ENCODE results near the gene MLEC. TPM values are rescaled to one million over a fixed set of nuclear protein-coding genes. Genes with fewer than 3 reads are reported as not detected.

MLEC gene
- total and polyA plus RNA-seq, 9 of the 15 experiments (the other 6 are each of a cell fraction or from before 2014, with no cell fraction given) = 18.5 to 108 (median 57.8) TPM

- TF ChIP-seq AFF4 (CRISPR knock-in tag; IDR thresholded peaks at IDR 0.05) (peak; percentile 59; the same call in 1 of the 2 replicates), HDAC1 (IDR thresholded peaks at IDR 0.05) (peak in 1 of 2 experiments; percentile 68; a peak in 2 of 4 replicates), NR1H2 (CRISPR knock-in tag; IDR thresholded peaks at IDR 0.05) (peak; percentile 29; the same call in 1 of the 2 replicates), CHCHD3 (CRISPR knock-in tag; IDR thresholded peaks at IDR 0.05) (no peak), HOMEZ (CRISPR knock-in tag; IDR thresholded peaks at IDR 0.05) (no peak), NR0B1 (IDR thresholded peaks at IDR 0.05; ENCODE audit: partially characterized antibody) (no peak), TAF15 (IDR thresholded peaks at IDR 0.05; ENCODE audit: low read depth, low read length) (no peak), BRD4 (IDR thresholded peaks at IDR 0.05) (no peak), SRF (CRISPR knock-in tag; IDR thresholded peaks at IDR 0.05) (0 out of 4 replicates have a peak, but pooled peaks of 1 of the 2 experiments have one; percentile 56), NBN (IDR thresholded peaks at IDR 0.05; ENCODE audit: low read depth) (no peak), KLF13 (tag; IDR thresholded peaks at IDR 0.05; ENCODE audit: borderline replicate concordance, low read depth) (peak; percentile 28; the same call in 1 of the 2 replicates), OTX1 (CRISPR knock-in tag; IDR thresholded peaks at IDR 0.05) (no peak), FOSL1 (tag; conservative IDR thresholded peaks at IDR 0.05) (no peak), RHOXF2B (CRISPR knock-in tag; conservative IDR thresholded peaks at IDR 0.05) (no peak), TBP (optimal IDR thresholded peaks at IDR 0.05; ENCODE audit: low read depth, low read length) (no peak), XRCC5 (IDR thresholded peaks at IDR 0.05; ENCODE audit: low read depth, low read length) (no peak), ZNF280A (IDR thresholded peaks at IDR 0.05; ENCODE audit: low read depth, partially characterized antibody) (no peak), ZNF124 (CRISPR knock-in tag; IDR thresholded peaks at IDR 0.05) (no peak)
Measured at GRCh38 chr12:120640861-120641833, 45.8 kb upstream of the MLEC start (continued).
